Neural progenitor cell (in vitro differentiated cells): ENCODE measurements around the gene PDE11A. TPM values are rescaled to one million over a fixed set of nuclear protein-coding genes. Genes with fewer than 3 reads are reported as not detected.

ENCODE experiments used
- DNase-seq: peaks from one replicate; pipeline ENCODE4 v3.0.0-alpha.2; 2016; ENCODE audit warnings: low spot score
- H2AFZ ChIP-seq: fragments of 200-600 bp; sonication (generic); replicated peaks from 2 replicates; pipeline ENCODE4 v1.6.1; 2016; ENCODE audit warnings: antibody characterized with exemption
- H3F3A ChIP-seq: fragments of 200-600 bp; sonication (generic); 2 replicates; pipeline ENCODE4 v1.6.1; 2016; ENCODE audit warnings: antibody characterized with exemption, low read depth
- H3K27ac ChIP-seq: fragments of 200-600 bp; sonication (generic); 2 replicates; pipeline ENCODE4 v1.5.1; 2016; ENCODE audit warnings: mild to moderate bottlenecking
- H3K27me3 ChIP-seq: fragments of 200-600 bp; sonication (generic); 2 replicates; pipeline ENCODE4 v1.6.1; 2016; ENCODE audit warnings: mild to moderate bottlenecking, moderate library complexity
- H3K36me3 ChIP-seq: fragments of 200-600 bp; sonication (generic); 2 replicates; pipeline ENCODE4 v1.5.1; 2016
- H3K4me1 ChIP-seq: fragments of 200-600 bp; sonication (generic); 2 replicates; pipeline ENCODE4 v1.6.1; 2016; ENCODE audit warnings: mixed run types
- H3K4me2 ChIP-seq: fragments of 200-600 bp; sonication (generic); 2 replicates; pipeline ENCODE4 v1.6.1; 2016
- H3K4me3 ChIP-seq: fragments of 200-600 bp; sonication (generic); 2 replicates; pipeline ENCODE4 v1.5.1; 2016
- H3K79me2 ChIP-seq: fragments of 200-600 bp; sonication (generic); 2 replicates; pipeline ENCODE4 v1.6.1; 2016; ENCODE audit warnings: low read depth
- H3K9ac ChIP-seq: fragments of 200-600 bp; sonication (generic); 2 replicates; pipeline ENCODE4 v1.6.1; 2016
- H3K9me3 ChIP-seq: fragments of 200-600 bp; sonication (generic); 2 replicates; pipeline ENCODE4 v1.5.1; 2016; ENCODE audit warnings: low read depth
- H4K20me1 ChIP-seq: fragments of 200-600 bp; sonication (generic); 2 replicates; pipeline ENCODE4 v1.6.1; 2016; ENCODE audit warnings: low read depth
- H3K27ac Mint-ChIP-seq: 3 replicates; pipeline ENCODE4 v1.8.0; 2021; ENCODE audit warnings: mixed read lengths
- H3K27me3 Mint-ChIP-seq: 2 replicates; pipeline ENCODE4 v1.8.0; 2022; ENCODE audit warnings: low read depth, mild to moderate bottlenecking, inconsistent platforms, moderate library complexity, mixed read lengths; ENCODE audit not compliant: insufficient read depth
- H3K36me3 Mint-ChIP-seq: 3 replicates; pipeline ENCODE4 v1.8.0; 2021; ENCODE audit warnings: mixed read lengths
- H3K4me1 Mint-ChIP-seq: 3 replicates; pipeline ENCODE4 v1.8.0; 2021; ENCODE audit warnings: mixed read lengths
- H3K4me3 Mint-ChIP-seq: 3 replicates; pipeline ENCODE4 v1.8.0; 2021; ENCODE audit warnings: mild to moderate bottlenecking, moderate library complexity, mixed read lengths
- H3K9me3 Mint-ChIP-seq: 3 replicates; pipeline ENCODE4 v1.8.0; 2020; ENCODE audit warnings: mixed read lengths
- EZH2 ChIP-seq: fragments of 200-600 bp; sonication (generic); IDR thresholded peaks from 2 replicates; pipeline ENCODE4 v1.6.1; 2017; ENCODE audit warnings: antibody characterized with exemption, mild to moderate bottlenecking, moderate library complexity
- EZH2phosphoT487 ChIP-seq: fragments of 200-600 bp; sonication (generic); IDR thresholded peaks from 2 replicates; pipeline ENCODE4 v1.6.1; 2017; ENCODE audit warnings: antibody characterized with exemption
- total RNA-seq: library from RNA; depleted of rRNA; stranded (reverse); fragments of >200 nt; gene quantifications from 2 replicates; pipeline ENCODE4 v1.2.3, GENCODE V29; 2015; ENCODE audit warnings: low replicate concordance
- TF ChIP-seq, protein P1 (sequence below): fragments of 200-600 bp; sonication (generic); IDR thresholded peaks from 2 replicates; pipeline ENCODE4 v1.5.1; 2017; ENCODE audit warnings: antibody characterized with exemption, mild to moderate bottlenecking

PDE11A gene
- total RNA-seq, 1 donor from 2014 or later = 0.13 TPM

DNA sequence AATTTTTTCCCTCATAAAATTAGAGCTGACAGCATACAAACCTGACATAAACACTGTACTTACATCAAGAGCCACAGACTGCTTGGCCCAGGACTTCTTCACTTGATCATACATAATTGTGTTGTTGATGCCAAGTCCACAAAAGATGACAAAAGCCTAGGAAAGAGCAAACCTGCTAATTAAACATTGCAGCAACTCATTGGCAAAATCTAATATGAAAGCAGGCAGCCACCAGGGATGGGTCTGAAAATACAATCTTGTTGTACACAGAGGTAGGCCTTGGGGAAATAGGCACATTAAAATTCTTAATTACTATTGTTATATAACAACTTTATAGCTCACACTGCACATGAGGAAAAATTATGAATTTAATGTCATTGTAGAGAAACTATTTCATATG lies 255.8 kb downstream of the PDE11A start:
- H3K27me3 Mint-ChIP-seq = no peaks in the 10 kb centered on the region
- H3K9me3 ChIP-seq = no peaks in the 10 kb centered on the region
- no peak overlapping the region for H3K4me3 ChIP-seq
- H3K36me3 Mint-ChIP-seq = no peaks in the 10 kb centered on the region
- H4K20me1 ChIP-seq = no peaks in the 10 kb centered on the region
- peaks cover 24% of the 10 kb centered on the region for H3K27me3 ChIP-seq
- no peaks in the 10 kb centered on the region for H3K79me2 ChIP-seq
- no peak overlapping the region for H2AFZ ChIP-seq
- no peaks in the 10 kb centered on the region for H3K4me1 Mint-ChIP-seq
- no peak overlapping the region for H3K4me3 Mint-ChIP-seq
- DNase-seq = no peak
- no peak overlapping the region for H3K27ac Mint-ChIP-seq
- TF ChIP-seq EZH2 (no peak), EZH2phosphoT487 (no peak)
- TF ChIP-seq, protein P1, sequence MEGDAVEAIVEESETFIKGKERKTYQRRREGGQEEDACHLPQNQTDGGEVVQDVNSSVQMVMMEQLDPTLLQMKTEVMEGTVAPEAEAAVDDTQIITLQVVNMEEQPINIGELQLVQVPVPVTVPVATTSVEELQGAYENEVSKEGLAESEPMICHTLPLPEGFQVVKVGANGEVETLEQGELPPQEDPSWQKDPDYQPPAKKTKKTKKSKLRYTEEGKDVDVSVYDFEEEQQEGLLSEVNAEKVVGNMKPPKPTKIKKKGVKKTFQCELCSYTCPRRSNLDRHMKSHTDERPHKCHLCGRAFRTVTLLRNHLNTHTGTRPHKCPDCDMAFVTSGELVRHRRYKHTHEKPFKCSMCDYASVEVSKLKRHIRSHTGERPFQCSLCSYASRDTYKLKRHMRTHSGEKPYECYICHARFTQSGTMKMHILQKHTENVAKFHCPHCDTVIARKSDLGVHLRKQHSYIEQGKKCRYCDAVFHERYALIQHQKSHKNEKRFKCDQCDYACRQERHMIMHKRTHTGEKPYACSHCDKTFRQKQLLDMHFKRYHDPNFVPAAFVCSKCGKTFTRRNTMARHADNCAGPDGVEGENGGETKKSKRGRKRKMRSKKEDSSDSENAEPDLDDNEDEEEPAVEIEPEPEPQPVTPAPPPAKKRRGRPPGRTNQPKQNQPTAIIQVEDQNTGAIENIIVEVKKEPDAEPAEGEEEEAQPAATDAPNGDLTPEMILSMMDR = no peak
- no peaks in the 10 kb centered on the region for H3K4me1 ChIP-seq
- H3F3A ChIP-seq = no peaks in the 10 kb centered on the region
- H3K4me2 ChIP-seq = no peak overlapping the region
- no peak overlapping the region for H3K9ac ChIP-seq
- no peaks in the 10 kb centered on the region for H3K36me3 ChIP-seq
- no peak overlapping the region for H3K27ac ChIP-seq
- peaks cover 7% of the 10 kb centered on the region for H3K9me3 Mint-ChIP-seq

DNA sequence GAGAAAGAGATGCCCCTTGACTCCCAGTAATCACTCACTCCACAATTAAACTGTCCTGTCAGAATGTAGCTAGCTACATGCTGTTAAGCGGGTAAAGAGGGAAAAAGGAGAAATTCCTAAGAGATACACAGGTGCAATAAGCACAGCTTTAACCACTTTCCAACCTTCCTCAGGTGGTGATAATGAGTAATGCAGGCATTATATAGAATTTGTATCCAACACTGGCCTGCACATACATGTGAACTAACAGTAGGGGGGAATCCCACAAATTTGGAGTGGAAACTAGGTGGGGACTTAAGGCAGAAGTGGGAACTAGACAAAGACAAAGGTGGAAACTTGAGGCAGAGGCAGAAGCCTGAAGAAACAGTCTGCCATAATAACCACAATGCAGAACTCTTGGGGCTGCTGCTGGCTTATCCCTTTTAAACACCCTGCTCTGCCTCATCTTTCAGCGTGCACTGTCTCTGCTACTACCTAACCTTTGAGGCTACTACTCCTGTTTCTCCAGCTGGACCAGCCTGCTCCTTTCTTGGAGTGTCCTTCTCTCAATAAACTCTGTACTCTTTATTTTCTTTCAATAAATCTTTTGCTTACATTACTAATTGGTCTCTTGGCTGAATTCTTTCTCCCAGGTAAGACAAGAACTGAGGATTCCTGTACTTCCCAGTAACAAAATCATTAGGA lies 259.7 kb downstream of the PDE11A start:
- no peaks in the 10 kb centered on the region for H4K20me1 ChIP-seq
- no peaks in the 10 kb centered on the region for H3K4me1 ChIP-seq
- Mint-ChIP-seq H3K4me3 (no peak overlapping the region), H3K9me3 (peaks cover 7% of the 10 kb centered on the region), H3K36me3 (no peaks in the 10 kb centered on the region), H3K4me1 (peaks cover 5% of the 10 kb centered on the region), H3K27ac (no peak overlapping the region), H3K27me3 (no peaks in the 10 kb centered on the region)
- no peak overlapping the region for H3K27ac ChIP-seq
- H3K9ac ChIP-seq = no peak overlapping the region
- TF ChIP-seq, protein P1 = peak; percentile 10
- no peak for TF ChIP-seq EZH2phosphoT487
- no peak overlapping the region for H3K4me3 ChIP-seq
- no peak overlapping the region for H2AFZ ChIP-seq
- H3K27me3 ChIP-seq = no peaks in the 10 kb centered on the region
- no peak overlapping the region for H3K4me2 ChIP-seq
- no peaks in the 10 kb centered on the region for H3K9me3 ChIP-seq
- no peaks in the 10 kb centered on the region for H3K79me2 ChIP-seq
- H3K36me3 ChIP-seq = no peaks in the 10 kb centered on the region
- no peak for DNase-seq
- H3F3A ChIP-seq = no peaks in the 10 kb centered on the region

DNA sequence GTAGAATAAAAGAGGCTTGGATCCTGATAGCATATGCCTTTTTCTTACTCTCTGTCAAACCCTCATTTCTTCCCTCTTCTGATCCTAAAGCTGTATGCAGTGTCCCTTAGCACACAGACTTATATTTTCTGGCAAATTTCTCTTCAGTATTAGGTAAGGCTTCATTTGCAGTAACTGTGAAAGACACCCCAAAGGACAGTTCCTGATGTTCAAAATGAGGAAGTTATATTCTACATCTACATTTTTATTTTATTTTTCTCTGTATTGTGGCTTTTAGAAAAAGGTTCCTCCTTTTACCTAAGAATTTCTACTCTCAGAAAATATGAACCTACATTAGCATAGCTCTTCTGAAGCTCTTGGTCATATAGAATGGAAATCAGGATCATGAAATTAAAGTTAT lies 261.7 kb downstream of the PDE11A start:
- Histone ChIP-seq H3F3A (no peaks in the 10 kb centered on the region), H3K4me1 (no peaks in the 10 kb centered on the region), H2AFZ (no peak overlapping the region), H3K4me2 (no peak overlapping the region), H3K4me3 (no peak overlapping the region), H4K20me1 (no peaks in the 10 kb centered on the region), H3K9me3 (no peaks in the 10 kb centered on the region), H3K27ac (no peak overlapping the region), H3K9ac (no peak overlapping the region), H3K36me3 (no peaks in the 10 kb centered on the region), H3K27me3 (no peaks in the 10 kb centered on the region), H3K79me2 (no peaks in the 10 kb centered on the region)
- no peak for DNase-seq
- H3K9me3 Mint-ChIP-seq = peaks cover 11% of the 10 kb centered on the region
- no peaks in the 10 kb centered on the region for H3K27me3 Mint-ChIP-seq
- H3K4me1 Mint-ChIP-seq = peaks cover 5% of the 10 kb centered on the region
- no peaks in the 10 kb centered on the region for H3K36me3 Mint-ChIP-seq
- TF ChIP-seq, protein P1 = no peak
- TF ChIP-seq EZH2phosphoT487 (no peak), EZH2 (no peak)
- no peak overlapping the region for H3K4me3 Mint-ChIP-seq
- H3K27ac Mint-ChIP-seq = no peak overlapping the region
